ENCODE data around the gene DCT. TPM values are rescaled to one million over a fixed set of nuclear protein-coding genes. Genes with fewer than 3 reads are reported as not detected.

DCT gene
- total and polyA plus RNA-seq, 8 donors: 0.06 to 0.83 (median 0.26) TPM

DNA sequence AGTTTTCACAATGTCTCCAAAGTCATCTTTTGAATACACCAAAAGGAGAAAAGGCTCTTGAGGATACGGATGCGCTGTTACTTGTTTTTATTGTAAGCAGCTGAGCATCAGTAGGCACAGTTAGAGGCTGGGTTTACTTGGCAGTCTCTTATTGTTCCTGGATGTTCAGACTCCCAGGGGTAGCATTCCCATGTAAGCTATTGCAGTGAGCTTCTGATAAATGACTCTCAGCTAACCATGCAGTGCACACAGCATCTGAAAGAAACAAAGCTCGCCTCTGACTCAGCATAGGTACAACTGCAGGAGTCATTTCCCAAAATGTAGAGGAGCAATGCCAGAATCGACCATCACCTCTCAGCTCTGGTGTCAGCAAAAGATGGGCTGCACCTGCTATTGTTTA is 84.8 kb downstream of the DCT start:
- Histone ChIP-seq H3K4me1 (no peaks in the 10 kb centered on the region), H3K36me3 (no peaks in the 10 kb centered on the region), H3K27me3 (no peaks in the 10 kb centered on the region), H3K27ac (no peak overlapping the region), H3K4me3 (no peak overlapping the region), H3K9me3 (no peaks in the 10 kb centered on the region)
- TF ChIP-seq, protein P1, sequence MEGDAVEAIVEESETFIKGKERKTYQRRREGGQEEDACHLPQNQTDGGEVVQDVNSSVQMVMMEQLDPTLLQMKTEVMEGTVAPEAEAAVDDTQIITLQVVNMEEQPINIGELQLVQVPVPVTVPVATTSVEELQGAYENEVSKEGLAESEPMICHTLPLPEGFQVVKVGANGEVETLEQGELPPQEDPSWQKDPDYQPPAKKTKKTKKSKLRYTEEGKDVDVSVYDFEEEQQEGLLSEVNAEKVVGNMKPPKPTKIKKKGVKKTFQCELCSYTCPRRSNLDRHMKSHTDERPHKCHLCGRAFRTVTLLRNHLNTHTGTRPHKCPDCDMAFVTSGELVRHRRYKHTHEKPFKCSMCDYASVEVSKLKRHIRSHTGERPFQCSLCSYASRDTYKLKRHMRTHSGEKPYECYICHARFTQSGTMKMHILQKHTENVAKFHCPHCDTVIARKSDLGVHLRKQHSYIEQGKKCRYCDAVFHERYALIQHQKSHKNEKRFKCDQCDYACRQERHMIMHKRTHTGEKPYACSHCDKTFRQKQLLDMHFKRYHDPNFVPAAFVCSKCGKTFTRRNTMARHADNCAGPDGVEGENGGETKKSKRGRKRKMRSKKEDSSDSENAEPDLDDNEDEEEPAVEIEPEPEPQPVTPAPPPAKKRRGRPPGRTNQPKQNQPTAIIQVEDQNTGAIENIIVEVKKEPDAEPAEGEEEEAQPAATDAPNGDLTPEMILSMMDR (IDR thresholded peaks at IDR 0.05): no peak
- 75 to 77% methylated on average over 4 of the region's 4 CpGs for WGBS, 2 donors
- intact Hi-C loops (cut with DNase I): no loop called here
- ATAC-seq: no peak
- DNase-seq: no peak
- no peak for FAIRE-seq

DNA sequence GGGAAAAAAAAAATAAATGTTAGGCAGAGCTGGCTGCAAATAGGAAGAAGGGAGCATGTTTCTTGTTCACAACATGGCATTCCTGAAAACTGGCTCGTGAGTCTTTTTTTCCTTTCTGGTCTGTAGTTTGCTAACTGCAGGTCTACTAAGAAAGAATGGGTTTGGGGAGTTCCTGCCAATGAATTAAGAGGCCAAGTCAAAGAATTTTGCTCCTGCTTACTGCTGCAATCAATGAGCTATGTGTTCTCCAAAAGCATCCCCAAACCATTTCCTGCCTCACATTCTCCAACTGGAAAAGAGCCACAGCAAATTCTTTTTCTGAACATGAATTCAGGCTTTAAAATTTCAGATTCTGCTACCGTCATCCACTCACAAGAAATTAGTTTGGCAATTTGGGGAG is 88.6 kb downstream of the DCT start:
- WGBS, 2 donors: 73 to 79% methylated on average over 2 of the region's 2 CpGs
- DNase-seq (no peak), ATAC-seq (no peak), FAIRE-seq (no peak)
- TF ChIP-seq, protein P1 (IDR thresholded peaks at IDR 0.05): no peak
- no peaks in the 10 kb centered on the region for H3K9me3 ChIP-seq
- no peaks in the 10 kb centered on the region for H3K36me3 ChIP-seq
- no peak overlapping the region for H3K27ac ChIP-seq
- intact Hi-C loops (cut with DNase I): no loop called here
- H3K27me3 ChIP-seq: no peaks in the 10 kb centered on the region
- H3K4me1 ChIP-seq: no peaks in the 10 kb centered on the region
- H3K4me3 ChIP-seq: no peak overlapping the region

DNA sequence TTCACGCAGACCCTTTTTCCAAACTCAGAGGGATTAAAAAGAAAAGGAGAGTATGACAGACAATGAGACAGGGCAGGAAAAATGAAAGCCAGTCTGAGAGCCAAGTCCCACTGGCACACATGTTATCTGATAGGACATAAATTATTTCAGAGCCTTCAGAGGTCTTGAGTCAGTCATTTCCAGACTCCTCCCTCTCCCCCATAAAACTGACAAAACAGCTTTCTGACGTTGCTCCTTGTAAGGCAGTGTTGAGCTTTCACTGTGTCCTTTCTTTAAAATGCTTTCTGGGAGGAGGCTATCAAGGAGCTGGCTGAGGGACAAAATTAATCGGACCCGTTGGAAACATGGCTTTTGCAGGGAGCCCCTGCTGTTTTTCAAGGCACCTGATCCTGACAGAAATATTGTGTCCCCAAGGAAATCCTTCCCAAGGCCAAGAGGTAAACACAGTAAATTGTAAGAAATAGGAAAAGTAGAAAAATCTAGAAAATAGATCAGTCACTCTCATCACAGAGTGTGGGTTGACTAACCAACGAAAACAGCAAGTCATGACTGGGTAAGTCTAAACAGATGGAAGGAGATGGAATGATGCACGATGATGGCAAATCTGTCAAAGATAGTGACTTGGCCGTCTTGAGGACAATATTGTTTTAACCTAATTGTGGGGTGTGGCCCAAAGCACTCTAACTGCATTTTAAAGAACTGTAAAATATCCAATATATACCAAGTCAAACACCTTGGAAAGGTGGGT is 89.7 kb downstream of the DCT start:
- 62 to 63% methylated on average over 7 of the region's 7 CpGs for WGBS, 2 donors
- intact Hi-C loops (cut with DNase I): no loop called here
- Histone ChIP-seq H3K4me3 (no peak overlapping the region), H3K9me3 (no peaks in the 10 kb centered on the region), H3K36me3 (no peaks in the 10 kb centered on the region), H3K27me3 (no peaks in the 10 kb centered on the region), H3K27ac (no peak overlapping the region), H3K4me1 (no peaks in the 10 kb centered on the region)
- TF ChIP-seq, protein P1 (IDR thresholded peaks at IDR 0.05): no peak
- FAIRE-seq (no peak), DNase-seq (no peak), ATAC-seq (no peak)

DNA sequence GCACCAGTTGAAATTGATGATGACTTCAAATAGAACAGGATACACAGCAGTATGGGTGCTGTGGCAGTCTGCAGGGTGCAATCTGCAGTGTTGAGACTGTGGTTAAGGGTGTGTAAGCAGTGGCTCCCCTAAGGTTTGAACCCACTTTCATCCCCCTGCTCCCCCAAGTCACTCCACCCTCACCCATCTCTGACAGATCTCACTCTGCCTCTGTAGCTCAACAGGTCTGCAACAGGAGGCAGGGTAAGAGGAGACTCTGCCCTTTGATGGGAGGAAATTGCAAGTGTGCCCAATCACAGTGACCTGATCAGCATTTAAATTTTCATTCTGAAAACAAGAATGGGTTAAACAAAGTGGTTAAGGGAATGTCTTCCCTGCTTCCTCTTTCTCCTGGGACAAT is 92.4 kb downstream of the DCT start:
- FAIRE-seq (no peak), DNase-seq (no peak), ATAC-seq (no peak)
- Histone ChIP-seq H3K36me3 (no peaks in the 10 kb centered on the region), H3K9me3 (no peaks in the 10 kb centered on the region), H3K27me3 (no peaks in the 10 kb centered on the region), H3K27ac (no peak overlapping the region), H3K4me1 (no peaks in the 10 kb centered on the region), H3K4me3 (no peak overlapping the region)
- intact Hi-C loops (cut with DNase I): no loop called here
- TF ChIP-seq, protein P1 (IDR thresholded peaks at IDR 0.05): no peak

Other genes with a start within 250 kb of the DCT start
- gene TGDS, start 116.5 kb upstream of the DCT start, total RNA-seq: 1 to 10 TPM; 2.1 to 6.5 (median 5.1) TPM
- 1 to 10 TPM; 5.8 to 8.4 TPM for gene TGDS, start 116.5 kb upstream of the DCT start, polyA plus RNA-seq
- 1 to 10 TPM; 1.9 to 3.2 (median 2.3) TPM for gene GPR180, start 122.2 kb upstream of the DCT start, total RNA-seq
- gene GPR180, start 122.2 kb upstream of the DCT start, polyA plus RNA-seq: 1 to 10 TPM; 1.0 to 2.5 TPM
- gene SOX21, start 232.9 kb upstream of the DCT start, total RNA-seq: under 1 TPM in 1 of 6 donors, not detected in 5; 0.16 TPM
- gene SOX21, start 232.9 kb upstream of the DCT start, polyA plus RNA-seq: not detected